SK-N-MC (cell line): Measurements from ENCODE around the gene PTPRO.

Source experiments
- EZH2 ChIP-seq: fragments of 200-600 bp; sonication (generic); IDR thresholded peaks from one replicate; pipeline ENCODE4 v1.6.1; 2017; ENCODE audit warnings: antibody characterized with exemption
- POLR2AphosphoS5 ChIP-seq: IDR thresholded peaks from 2 replicates; pipeline ENCODE4 v1.6.1; 2012; ENCODE audit warnings: mild to moderate bottlenecking, low read depth, low read length, borderline replicate concordance

GRCh38 chr12:15520844-15521243 is 198.5 kb downstream of the PTPRO start:
- no peak for TF ChIP-seq POLR2AphosphoS5
- TF ChIP-seq EZH2, result no peak
